A549 (cell line): Measurements from ENCODE around the gene UNC5B. TPM values are rescaled to one million over a fixed set of nuclear protein-coding genes. Genes with fewer than 3 reads are reported as not detected.

Experiments
- ATAC-seq, 2 experiments: fragments of 200-7000 bp in 1 of 2; fragments of >200 bp in 1 of 2; cut with Nextera tagmentation in 1 of 2; cut with Tn5 transposase in 1 of 2; 3 replicates each; pipeline versions ENCODE4 v1.8.0 to v1.9.1; 2018 to 2020; ENCODE audit warnings: mild to moderate bottlenecking in 1 of 2, moderate library complexity in 1 of 2
- CTCF ChIA-PET: fragments of 300-600 bp; sonication (Branson Sonifier 250); formaldehyde crosslinking; extraction: SDS; loops from one replicate; lab custom pipeline; 2021; ENCODE audit warnings: antibody characterized with exemption, inconsistent platforms; lab: Yijun Ruan, JAX
- POLR2A ChIA-PET: fragments of 350-600 bp; formaldehyde crosslinking; extraction: SDS; loops from one replicate; lab custom pipeline; 2021; ENCODE audit warnings: antibody characterized with exemption, inconsistent platforms; lab: Yijun Ruan, JAX
- DNase-seq, 2 experiments: peaks; one replicate each; pipeline versions ENCODE4 v3.0.0 to v3.0.0-alpha.2; 2011 to 2016; ENCODE audit warnings: low read depth in 1 of 2, low spot score in 1 of 2
- FAIRE-seq: peaks from 2 replicates; lab custom pipeline; 2011; peaks lifted over from hg19 to GRCh38; lab: Jason Lieb, UNC
- H3K27ac ChIP-seq, 2 experiments: fragments of >200 bp; sonication (Bioruptor Twin); formaldehyde crosslinking; 3 replicates each; pipeline ENCODE4 v1.5.1; 2016 to 2017
- H3K4me1 ChIP-seq: fragments of >200 bp; sonication (Bioruptor Twin); formaldehyde crosslinking; 3 replicates; pipeline ENCODE4 v1.6.1; 2016
- H3K4me2 ChIP-seq: fragments of >200 bp; sonication (Bioruptor Twin); formaldehyde crosslinking; 3 replicates; pipeline ENCODE4 v1.6.1; 2016
- H3K4me3 ChIP-seq: fragments of >200 bp; sonication (Bioruptor Twin); formaldehyde crosslinking; 3 replicates; pipeline ENCODE4 v1.5.1; 2016
- H3K9me3 ChIP-seq: fragments of >200 bp; sonication (Bioruptor Twin); formaldehyde crosslinking; 3 replicates; pipeline ENCODE4 v1.6.1; 2016
- BHLHE40 ChIP-seq: IDR thresholded peaks from 2 replicates; pipeline ENCODE4 v1.6.1; 2012; ENCODE audit warnings: low read depth, low read length, inconsistent platforms
- CEBPB ChIP-seq, 2 experiments: fragments of >200 bp in 1 of 2; sonication (Bioruptor Twin) in 1 of 2; formaldehyde crosslinking in 1 of 2; IDR thresholded peaks; 2 replicates each; pipeline ENCODE4 v1.6.1; 2012 to 2016
- CHD2 ChIP-seq: fragments of 150-350 bp; IDR thresholded peaks from 2 replicates; pipeline ENCODE4 v1.6.1; 2014; ENCODE audit warnings: low read length; ENCODE audit not compliant: partially characterized antibody
- HDAC2 ChIP-seq: fragments of 200-600 bp; sonication (generic); IDR thresholded peaks from 2 replicates; pipeline ENCODE4 v1.6.1; 2016
- HEYL ChIP-seq: fragments of 250-450 bp; sonication (Bioruptor Pico); IDR thresholded peaks from 2 replicates; pipeline ENCODE4 v1.8.0; 2021; ENCODE audit warnings: mild to moderate bottlenecking, moderate library complexity
- HOXA7 ChIP-seq: fragments of 250-450 bp; sonication (Bioruptor Pico); IDR thresholded peaks from 2 replicates; pipeline ENCODE4 v1.5.0; 2020; ENCODE audit warnings: mild to moderate bottlenecking, moderate library complexity
- HOXB13 ChIP-seq: fragments of 250-450 bp; sonication (Bioruptor Pico); IDR thresholded peaks from 2 replicates; pipeline ENCODE4 v1.5.0; 2020; ENCODE audit warnings: low read depth, mild to moderate bottlenecking, moderate library complexity
- HOXB5 ChIP-seq: fragments of 250-450 bp; sonication (Bioruptor Pico); IDR thresholded peaks from 2 replicates; pipeline ENCODE4 v1.5.0; 2020; ENCODE audit warnings: mild to moderate bottlenecking, moderate library complexity
- MAFK ChIP-seq: fragments of 450-650 bp; IDR thresholded peaks from 2 replicates; pipeline ENCODE4 v1.6.1; 2014; ENCODE audit not compliant: partially characterized antibody
- MAZ ChIP-seq: fragments of 150-350 bp; IDR thresholded peaks from 2 replicates; pipeline ENCODE4 v1.6.1; 2014; ENCODE audit warnings: antibody characterized with exemption, low read depth, low read length, borderline replicate concordance
- NFE2L2 ChIP-seq: fragments of 150-350 bp; conservative IDR thresholded peaks from 2 replicates; pipeline ENCODE4 v1.6.1; 2014; ENCODE audit warnings: low read length
- POLR2A ChIP-seq: IDR thresholded peaks from 2 replicates; pipeline ENCODE4 v1.6.1; 2012; ENCODE audit warnings: mild to moderate bottlenecking, low read length
- RAD21 ChIP-seq, 2 experiments: fragments of >200 bp in 1 of 2; sonication (Bioruptor Twin) in 1 of 2; formaldehyde crosslinking in 1 of 2; IDR thresholded peaks in 1 of 2; conservative IDR thresholded peaks in 1 of 2; 2 replicates in 1 of 2; 3 replicates in 1 of 2; pipeline ENCODE4 v1.6.1; 2012 to 2018; ENCODE audit warnings: inconsistent platforms in 1 of 2
- RCOR1 ChIP-seq: fragments of 150-350 bp; IDR thresholded peaks from 2 replicates; pipeline ENCODE4 v1.6.1; 2014; ENCODE audit warnings: antibody characterized with exemption, low read length, low read depth
- RFX5 ChIP-seq: fragments of 450-650 bp; IDR thresholded peaks from 2 replicates; pipeline ENCODE4 v1.7.1; 2014; ENCODE audit warnings: antibody characterized with exemption, mild to moderate bottlenecking, moderate library complexity
- ZC3H11A ChIP-seq: fragments of 450-650 bp; IDR thresholded peaks from 2 replicates; pipeline ENCODE4 v1.6.1; 2014; ENCODE audit warnings: antibody characterized with exemption, mild to moderate bottlenecking
- WGBS: methylation state at CpG from one replicate; pipeline ENCODE4 v1.1.6; 2017; ENCODE audit errors: missing lambda C conversion rate; 5-methylcytosine and 5-hydroxymethylcytosine counted together
- polyA plus RNA-seq, 4 experiments: library from polyadenylated mRNA; depleted of rRNA in 3 of 4; stranded (reverse); fragments of >200 nt; fragmentation: RNase III in 1 of 4; extraction: RNeasy Plus Mini Kit Qiagen cat#74134 plus additional on column Dnase treatment in 1 of 4; gene quantifications; 2 replicates in 3 of 4; 3 replicates in 1 of 4; pipeline ENCODE4 v1.2.3, GENCODE V29; 2011 to 2017
- TF ChIP-seq, protein P1 (sequence below): IDR thresholded peaks from 2 replicates; pipeline ENCODE4 v1.6.1; 2012
- TF ChIP-seq, protein P2 (sequence below): fragments of 250-450 bp; sonication (Bioruptor Pico); IDR thresholded peaks from 2 replicates; pipeline ENCODE4 v1.5.0; 2020; ENCODE audit warnings: low read depth, mild to moderate bottlenecking, moderate library complexity
- TF ChIP-seq, protein P3 (sequence below): fragments of 250-450 bp; sonication (Bioruptor Pico); IDR thresholded peaks from 2 replicates; pipeline ENCODE4 v1.5.0; 2021; ENCODE audit warnings: mild to moderate bottlenecking, moderate library complexity, borderline replicate concordance
- TF ChIP-seq, protein P4 (sequence below): fragments of >200 bp; sonication (Bioruptor Twin); formaldehyde crosslinking; IDR thresholded peaks from 3 replicates; pipeline ENCODE4 v1.6.1; 2016
- TF ChIP-seq, protein P5 (sequence below): fragments of 150-350 bp; IDR thresholded peaks from 2 replicates; pipeline ENCODE4 v1.6.1; 2014; ENCODE audit warnings: low read depth, mild to moderate bottlenecking, low read length

UNC5B gene
- polyA plus RNA-seq, 2 of the 4 experiments (the other 2 are of a cell fraction): 0.14 to 1.0 TPM

DNA sequence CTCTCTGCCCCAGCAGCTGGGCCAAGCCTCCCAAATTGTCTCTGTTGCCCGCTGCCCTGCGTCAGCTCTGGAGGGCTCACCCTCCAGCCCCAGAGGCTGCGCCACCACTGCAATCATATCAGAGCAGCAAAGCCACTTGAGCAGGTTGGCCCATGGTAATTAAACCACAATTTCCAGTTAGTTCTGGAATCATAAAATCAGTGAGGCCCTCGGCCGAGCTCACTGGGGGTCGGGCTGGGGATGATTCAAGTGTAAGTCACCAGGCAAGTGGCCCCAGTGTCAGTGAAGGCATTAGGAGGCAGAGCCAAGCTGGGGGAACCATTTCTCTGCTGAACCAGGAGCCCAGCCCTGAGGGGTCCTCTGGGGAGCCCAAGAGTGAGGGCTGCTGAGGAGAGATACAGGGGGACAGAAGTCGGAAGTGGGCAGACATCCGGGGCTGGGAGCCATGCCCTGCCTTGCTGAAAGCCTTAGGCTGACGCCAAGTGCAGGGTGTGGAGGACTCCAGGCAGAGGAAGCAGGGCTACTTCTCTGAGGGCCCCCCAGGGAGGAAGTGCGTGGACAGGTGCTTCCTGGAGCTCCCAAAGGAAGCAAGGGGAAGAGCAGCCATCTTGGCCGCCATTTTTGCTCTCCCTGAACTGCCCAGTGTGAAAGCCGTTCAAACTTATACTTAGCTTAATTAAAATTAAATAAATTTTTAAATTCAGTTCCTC is 77.2 kb downstream of the UNC5B start:
- 52% methylated on average over 10 of the region's 12 CpGs for WGBS
- no peak for ATAC-seq
- Histone ChIP-seq H3K4me3 (no peak overlapping the region), H3K4me1 (no peaks in the 10 kb centered on the region), H3K4me2 (no peak overlapping the region), H3K9me3 (no peaks in the 10 kb centered on the region), H3K27ac (no peak overlapping the region)
- no peak for DNase-seq
- FAIRE-seq: no peak
- TF ChIP-seq, protein P1, sequence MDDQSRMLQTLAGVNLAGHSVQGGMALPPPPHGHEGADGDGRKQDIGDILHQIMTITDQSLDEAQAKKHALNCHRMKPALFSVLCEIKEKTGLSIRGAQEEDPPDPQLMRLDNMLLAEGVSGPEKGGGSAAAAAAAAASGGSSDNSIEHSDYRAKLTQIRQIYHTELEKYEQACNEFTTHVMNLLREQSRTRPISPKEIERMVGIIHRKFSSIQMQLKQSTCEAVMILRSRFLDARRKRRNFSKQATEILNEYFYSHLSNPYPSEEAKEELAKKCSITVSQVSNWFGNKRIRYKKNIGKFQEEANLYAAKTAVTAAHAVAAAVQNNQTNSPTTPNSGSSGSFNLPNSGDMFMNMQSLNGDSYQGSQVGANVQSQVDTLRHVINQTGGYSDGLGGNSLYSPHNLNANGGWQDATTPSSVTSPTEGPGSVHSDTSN: no peak
- TF ChIP-seq ZC3H11A: no peak
- no peak for TF ChIP-seq HOXA7 (CRISPR knock-in tag)
- TF ChIP-seq CEBPB (IDR thresholded peaks at IDR 0.05): no peak
- no peak for TF ChIP-seq HDAC2
- no peak for TF ChIP-seq HEYL
- no peak for TF ChIP-seq NFE2L2
- TF ChIP-seq, protein P2, sequence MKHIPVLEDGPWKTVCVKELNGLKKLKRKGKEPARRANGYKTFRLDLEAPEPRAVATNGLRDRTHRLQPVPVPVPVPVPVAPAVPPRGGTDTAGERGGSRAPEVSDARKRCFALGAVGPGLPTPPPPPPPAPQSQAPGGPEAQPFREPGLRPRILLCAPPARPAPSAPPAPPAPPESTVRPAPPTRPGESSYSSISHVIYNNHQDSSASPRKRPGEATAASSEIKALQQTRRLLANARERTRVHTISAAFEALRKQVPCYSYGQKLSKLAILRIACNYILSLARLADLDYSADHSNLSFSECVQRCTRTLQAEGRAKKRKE (CRISPR knock-in tag): no peak
- TF ChIP-seq BHLHE40: no peak
- TF ChIP-seq, protein P3, sequence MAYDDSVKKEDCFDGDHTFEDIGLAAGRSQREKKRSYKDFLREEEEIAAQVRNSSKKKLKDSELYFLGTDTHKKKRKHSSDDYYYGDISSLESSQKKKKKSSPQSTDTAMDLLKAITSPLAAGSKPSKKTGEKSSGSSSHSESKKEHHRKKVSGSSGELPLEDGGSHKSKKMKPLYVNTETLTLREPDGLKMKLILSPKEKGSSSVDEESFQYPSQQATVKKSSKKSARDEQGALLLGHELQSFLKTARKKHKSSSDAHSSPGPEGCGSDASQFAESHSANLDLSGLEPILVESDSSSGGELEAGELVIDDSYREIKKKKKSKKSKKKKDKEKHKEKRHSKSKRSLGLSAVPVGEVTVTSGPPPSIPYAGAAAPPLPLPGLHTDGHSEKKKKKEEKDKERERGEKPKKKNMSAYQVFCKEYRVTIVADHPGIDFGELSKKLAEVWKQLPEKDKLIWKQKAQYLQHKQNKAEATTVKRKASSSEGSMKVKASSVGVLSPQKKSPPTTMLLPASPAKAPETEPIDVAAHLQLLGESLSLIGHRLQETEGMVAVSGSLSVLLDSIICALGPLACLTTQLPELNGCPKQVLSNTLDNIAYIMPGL (CRISPR knock-in tag): no peak
- no peak for TF ChIP-seq HOXB5 (CRISPR knock-in tag)
- no peak for TF ChIP-seq POLR2A
- TF ChIP-seq RFX5: no peak
- no peak for TF ChIP-seq CHD2
- POLR2A ChIA-PET: no interaction called here
- CTCF ChIA-PET: interaction anchor here (0.8 to 1.8 kb wide), 10 partner anchors 14 to 387 kb away, joined by 3 to 11 read pairs (median 4); no protein-coding TSS in a partner anchor

DNA sequence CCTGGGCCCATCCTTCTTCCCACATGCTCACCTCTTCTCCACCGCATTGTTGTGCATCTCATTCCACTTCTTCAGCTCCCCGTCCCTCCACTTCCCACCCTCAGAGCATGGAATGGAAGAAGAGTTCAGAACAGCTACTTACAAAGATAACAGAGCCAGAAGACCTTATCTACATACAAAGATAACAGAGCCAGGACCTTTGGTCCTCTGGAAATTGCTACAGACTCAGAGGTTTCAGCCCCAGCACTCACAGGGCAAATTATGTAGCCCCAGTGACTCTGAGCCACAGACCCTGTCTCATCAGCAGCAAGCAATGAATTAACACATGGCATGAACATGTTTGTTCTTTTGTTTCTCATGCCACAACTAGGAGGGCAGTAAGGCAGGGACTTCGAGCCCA is 78.0 kb downstream of the UNC5B start:
- H3K4me1 ChIP-seq: no peaks in the 10 kb centered on the region
- TF ChIP-seq RCOR1 (no peak), RAD21 (conservative IDR thresholded peaks at IDR 0.05 in 1 of 2, IDR thresholded peaks at IDR 0.05 in 1 of 2) (no peak)
- FAIRE-seq (no peak), DNase-seq (no peak), ATAC-seq (no peak)
- no peaks in the 10 kb centered on the region for H3K9me3 ChIP-seq
- H3K4me2 ChIP-seq: no peak overlapping the region
- no peak overlapping the region for H3K4me3 ChIP-seq
- ChIA-PET POLR2A (no interaction called here), CTCF (interaction anchor here (0.8 to 1.8 kb wide), 8 partner anchors 13 to 387 kb away, joined by 3 to 11 read pairs (median 4); no protein-coding TSS in a partner anchor)
- WGBS: 80% methylated on average over 3 of the region's 3 CpGs
- no peak overlapping the region for H3K27ac ChIP-seq

DNA sequence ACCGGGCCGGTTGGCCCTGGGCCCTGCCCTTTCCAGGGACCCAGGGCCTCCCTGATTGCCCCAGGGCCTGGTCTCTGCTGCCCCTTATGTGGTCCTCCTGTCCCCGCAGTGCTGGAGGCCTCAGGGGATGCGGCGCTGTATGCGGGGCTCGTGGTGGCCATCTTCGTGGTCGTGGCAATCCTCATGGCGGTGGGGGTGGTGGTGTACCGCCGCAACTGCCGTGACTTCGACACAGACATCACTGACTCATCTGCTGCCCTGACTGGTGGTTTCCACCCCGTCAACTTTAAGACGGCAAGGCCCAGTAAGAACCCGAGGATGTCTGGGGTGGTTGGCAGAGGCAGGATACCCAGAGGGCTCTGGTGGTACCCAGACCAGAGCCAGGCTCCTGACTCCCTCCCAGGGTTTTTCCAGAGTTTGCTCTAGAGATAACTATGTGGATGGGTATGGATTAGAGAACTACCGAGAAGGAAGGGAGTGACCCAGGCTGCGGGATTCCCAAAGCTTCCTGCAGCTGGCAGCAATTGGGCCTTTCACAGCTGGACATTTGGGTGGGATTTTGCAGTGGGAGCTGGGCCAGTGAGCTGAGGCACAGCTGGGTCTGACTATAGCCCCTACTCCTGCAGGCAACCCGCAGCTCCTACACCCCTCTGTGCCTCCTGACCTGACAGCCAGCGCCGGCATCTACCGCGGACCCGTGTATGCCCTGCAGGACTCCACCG is 78.6 kb downstream of the UNC5B start:
- ChIA-PET POLR2A (no interaction called here), CTCF (interaction anchor here (1.0 to 4.3 kb wide), 6 partner anchors 8 to 388 kb away, joined by 3 to 32 read pairs (median 6); no protein-coding TSS in a partner anchor)
- Histone ChIP-seq H3K9me3 (no peaks in the 10 kb centered on the region), H3K4me2 (no peak overlapping the region), H3K27ac (no peak overlapping the region), H3K4me1 (no peaks in the 10 kb centered on the region), H3K4me3 (no peak overlapping the region)
- DNase-seq (no peak), FAIRE-seq (no peak), ATAC-seq (no peak)
- TF ChIP-seq HOXB5 (CRISPR knock-in tag) (no peak), MAFK (no peak), HEYL (no peak), RCOR1 (no peak), HDAC2 (no peak), MAZ (no peak), HOXB13 (CRISPR knock-in tag) (no peak), ZC3H11A (no peak)
- TF ChIP-seq, protein P4, sequence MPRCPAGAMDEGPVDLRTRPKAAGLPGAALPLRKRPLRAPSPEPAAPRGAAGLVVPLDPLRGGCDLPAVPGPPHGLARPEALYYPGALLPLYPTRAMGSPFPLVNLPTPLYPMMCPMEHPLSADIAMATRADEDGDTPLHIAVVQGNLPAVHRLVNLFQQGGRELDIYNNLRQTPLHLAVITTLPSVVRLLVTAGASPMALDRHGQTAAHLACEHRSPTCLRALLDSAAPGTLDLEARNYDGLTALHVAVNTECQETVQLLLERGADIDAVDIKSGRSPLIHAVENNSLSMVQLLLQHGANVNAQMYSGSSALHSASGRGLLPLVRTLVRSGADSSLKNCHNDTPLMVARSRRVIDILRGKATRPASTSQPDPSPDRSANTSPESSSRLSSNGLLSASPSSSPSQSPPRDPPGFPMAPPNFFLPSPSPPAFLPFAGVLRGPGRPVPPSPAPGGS: no peak
- TF ChIP-seq, protein P5, sequence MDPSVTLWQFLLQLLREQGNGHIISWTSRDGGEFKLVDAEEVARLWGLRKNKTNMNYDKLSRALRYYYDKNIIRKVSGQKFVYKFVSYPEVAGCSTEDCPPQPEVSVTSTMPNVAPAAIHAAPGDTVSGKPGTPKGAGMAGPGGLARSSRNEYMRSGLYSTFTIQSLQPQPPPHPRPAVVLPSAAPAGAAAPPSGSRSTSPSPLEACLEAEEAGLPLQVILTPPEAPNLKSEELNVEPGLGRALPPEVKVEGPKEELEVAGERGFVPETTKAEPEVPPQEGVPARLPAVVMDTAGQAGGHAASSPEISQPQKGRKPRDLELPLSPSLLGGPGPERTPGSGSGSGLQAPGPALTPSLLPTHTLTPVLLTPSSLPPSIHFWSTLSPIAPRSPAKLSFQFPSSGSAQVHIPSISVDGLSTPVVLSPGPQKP: no peak
- 80% methylated on average over 26 of the region's 26 CpGs for WGBS
